Activated CD4-positive, alpha-beta T cell treated with anti-CD3 and anti-CD28 coated beads, Interleukin-2, amount 10 ng/mL, durations not matched to agents 24 days and 14 days (primary cell): ENCODE measurements around the gene GTPBP1. TPM values are rescaled to one million over a fixed set of nuclear protein-coding genes. Genes with fewer than 3 reads are reported as not detected.

ENCODE experiments used
- DNase-seq: peaks from one replicate; pipeline ENCODE4 v3.0.0; 2022
- H3K27ac Mint-ChIP-seq: one replicate; pipeline ENCODE4 v1.8.0; 2022; ENCODE audit warnings: mild to moderate bottlenecking, mixed read lengths
- H3K27me3 Mint-ChIP-seq: one replicate; pipeline ENCODE4 v1.8.0; 2022; ENCODE audit warnings: mixed read lengths
- H3K36me3 Mint-ChIP-seq: one replicate; pipeline ENCODE4 v1.8.0; 2022; ENCODE audit warnings: low read depth, mild to moderate bottlenecking, mixed read lengths
- H3K4me1 Mint-ChIP-seq: one replicate; pipeline ENCODE4 v1.8.0; 2021; ENCODE audit warnings: mixed read lengths
- H3K4me3 Mint-ChIP-seq: one replicate; pipeline ENCODE4 v1.8.0; 2022; ENCODE audit warnings: mild to moderate bottlenecking, moderate library complexity, mixed read lengths
- H3K9me3 Mint-ChIP-seq: one replicate; pipeline ENCODE4 v1.8.0; 2021; ENCODE audit warnings: mixed read lengths
- intact Hi-C: fragments of 100-400 bp; cut with micrococcal nuclease; formaldehyde crosslinking; loops from one replicate; pipeline ENCODE4 v1.15.1; 2023
- total RNA-seq: library from RNA; stranded (reverse); gene quantifications from 2 replicates; pipeline ENCODE4 v1.2.3, GENCODE V29; 2022

The GTPBP1 gene
- 102 and 103 TPM in 2 replicates for total RNA-seq

DNA sequence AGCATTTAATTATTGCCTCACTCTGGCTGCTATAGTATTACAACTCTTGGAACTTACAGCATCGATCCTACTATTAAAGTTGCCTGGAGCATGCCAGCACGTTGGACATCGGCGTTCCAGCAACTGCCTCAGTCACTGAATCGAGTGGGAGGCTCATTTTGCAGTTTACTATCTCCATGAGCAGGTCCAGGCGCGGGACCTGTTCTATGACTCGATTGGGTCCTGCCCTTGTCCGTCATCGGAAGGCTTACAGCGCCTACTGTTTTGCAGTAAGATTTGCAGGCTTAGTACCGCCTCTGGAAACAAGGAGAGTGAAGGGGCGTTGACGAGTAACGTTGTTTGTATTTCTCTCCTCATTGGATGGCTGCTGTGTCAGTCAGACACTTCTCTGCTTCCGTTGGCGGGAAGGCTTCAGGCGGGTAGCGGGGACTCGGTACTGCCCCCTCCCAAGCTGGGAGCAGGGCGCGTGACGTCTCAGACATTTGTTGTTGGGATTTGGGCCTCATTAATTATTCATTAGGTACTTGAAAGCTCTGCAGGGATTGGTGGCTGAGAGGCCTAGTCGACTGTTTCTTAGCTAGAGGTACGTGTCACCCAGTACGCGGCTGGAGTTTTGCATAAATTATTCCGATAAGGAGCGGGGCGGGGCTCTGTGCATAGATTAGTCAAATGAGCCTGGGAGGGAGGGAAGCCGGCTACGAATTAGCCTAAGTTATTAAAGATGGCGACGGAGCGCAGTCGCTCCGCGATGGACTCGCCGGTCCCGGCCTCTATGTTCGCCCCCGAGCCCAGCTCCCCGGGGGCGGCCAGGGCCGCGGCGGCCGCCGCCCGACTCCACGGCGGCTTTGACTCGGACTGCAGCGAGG, at the start of gene GTPBP1:
Gene GTPBP1, plus strand, starts transcription at position 710 of the 866 bp plus-strand sequence. Its CDS starts 12 bp downstream, at position 722.
- intact Hi-C loops: loop anchor here (1.0 to 10.0 kb wide), 3 partner anchors 49 to 409 kb away; partner anchors contain the start of gene DDX17
- peaks cover 54% of the 10 kb centered on the region for H3K4me1 Mint-ChIP-seq
- H3K36me3 Mint-ChIP-seq: peaks cover 35% of the 10 kb centered on the region
- H3K9me3 Mint-ChIP-seq: no peaks in the 10 kb centered on the region
- peak; percentile 99 for DNase-seq
- peak within 1 kb of the TSS; percentile 81 for H3K4me3 Mint-ChIP-seq
- H3K27me3 Mint-ChIP-seq: peaks cover 4% of the 10 kb centered on the region
- peak within 1 kb of the TSS; percentile 98 for H3K27ac Mint-ChIP-seq

DNA sequence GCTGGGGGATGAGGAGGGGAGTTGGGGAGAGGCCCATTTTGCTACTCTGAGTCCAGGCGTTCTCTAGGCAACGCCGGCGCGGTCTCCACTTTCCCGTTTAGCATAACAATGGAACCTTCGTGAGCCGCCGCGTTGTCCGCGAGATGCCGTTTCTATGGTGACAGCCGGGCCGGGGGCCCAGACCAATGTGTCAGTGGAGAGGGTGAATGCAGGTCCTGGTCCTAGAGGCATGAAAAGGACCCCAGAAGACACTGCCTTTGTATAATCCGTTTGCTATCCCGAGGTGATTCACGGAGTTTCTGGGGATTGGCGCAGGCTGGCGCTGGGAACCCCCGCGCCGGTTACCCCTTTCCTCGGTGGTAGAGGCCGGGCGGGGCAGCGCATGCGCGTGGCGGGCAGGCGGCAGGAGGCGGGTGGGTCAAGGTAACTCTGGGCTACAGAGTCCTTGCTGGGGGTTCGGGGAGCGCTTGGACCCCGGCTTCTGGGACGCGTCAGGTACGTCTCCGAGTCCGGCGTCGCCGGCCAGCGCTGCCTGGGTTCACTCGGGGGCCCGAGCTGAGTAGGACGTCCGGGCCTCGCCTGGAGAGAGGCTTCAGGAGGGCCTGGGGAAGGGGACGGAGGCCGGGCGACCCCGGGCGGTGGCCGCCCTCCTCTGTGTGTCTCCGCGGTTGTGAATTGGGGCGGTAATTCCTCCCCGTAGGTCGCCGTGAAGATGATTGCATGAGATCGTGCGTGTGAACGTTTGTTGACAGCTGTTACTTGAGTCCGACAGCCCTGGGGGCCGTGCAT, 49.3 kb upstream of the GTPBP1 start, which contains the start of the genes CBY1 and FAM227A:
Gene CBY1, plus strand, starts transcription at position 383 of the 789 bp plus-strand sequence. CDS start 11,417 bp downstream, outside the sequence.
Gene FAM227A, minus strand, starts transcription at position 137 of the 789 bp plus-strand sequence. CDS start 6,224 bp downstream, outside the sequence.
- peak; percentile 96 for DNase-seq
- Mint-ChIP-seq H3K9me3 (no peaks in the 10 kb centered on the region), H3K27me3 (no peaks in the 10 kb centered on the region), H3K27ac (peak within 1 kb of the TSS; percentile 97), H3K4me1 (peaks cover 11% of the 10 kb centered on the region), H3K4me3 (peak within 1 kb of the TSS; percentile 93), H3K36me3 (no peaks in the 10 kb centered on the region)
- intact Hi-C loops: loop anchor here (1.0 kb wide), 2 partner anchors 25 to 150 kb away; partner anchors contain the start of genes DDX17 and TOMM22

DNA sequence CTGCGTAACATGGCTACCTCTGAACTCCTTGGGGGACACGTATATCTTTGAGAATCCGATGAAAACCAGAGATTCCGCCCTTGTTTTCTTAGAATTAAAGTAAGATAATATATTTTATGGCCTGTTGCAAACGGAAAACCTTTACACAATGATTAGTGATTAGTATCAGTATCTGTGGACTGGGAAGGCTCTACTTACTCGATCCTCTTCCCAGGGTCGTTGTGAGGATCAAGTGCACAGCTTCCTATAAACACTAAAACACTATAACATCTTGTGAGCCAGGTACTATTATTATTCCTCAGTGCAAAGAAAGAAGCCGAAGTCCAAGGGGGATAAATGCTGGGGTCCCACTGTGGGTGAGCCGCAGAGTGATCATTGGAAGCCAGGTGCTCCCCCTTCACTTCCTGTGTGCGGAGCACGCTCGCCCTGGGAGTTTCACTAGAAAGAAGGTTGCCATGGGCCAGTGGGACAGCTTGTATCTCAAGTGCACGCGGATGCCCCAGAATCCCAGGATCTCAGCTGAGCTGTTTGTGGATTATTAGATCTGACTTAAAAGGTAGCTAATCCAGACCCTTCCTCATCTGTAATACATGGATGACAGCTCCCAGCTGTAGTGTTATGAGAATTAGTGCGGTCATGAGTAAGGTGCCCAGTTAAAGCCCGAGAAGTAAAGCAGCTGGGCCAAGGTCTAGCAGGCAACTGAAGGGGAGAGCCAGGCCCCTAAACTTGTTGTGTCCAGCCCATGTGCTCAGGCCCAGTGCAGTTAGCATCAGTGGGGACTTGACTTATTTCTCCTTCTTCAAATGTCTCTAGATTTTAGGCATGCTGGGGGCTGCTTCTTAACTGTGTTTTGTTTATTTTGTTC, 48.5 kb upstream of the GTPBP1 start:
- peak; percentile 85 for DNase-seq
- no peaks in the 10 kb centered on the region for H3K36me3 Mint-ChIP-seq
- peak overlapping the region; percentile 93 for H3K4me3 Mint-ChIP-seq
- H3K27ac Mint-ChIP-seq: peak overlapping the region; percentile 97
- no peaks in the 10 kb centered on the region for H3K9me3 Mint-ChIP-seq
- H3K4me1 Mint-ChIP-seq: peaks cover 11% of the 10 kb centered on the region
- intact Hi-C loops: no loop called here
- H3K27me3 Mint-ChIP-seq: no peaks in the 10 kb centered on the region

DNA sequence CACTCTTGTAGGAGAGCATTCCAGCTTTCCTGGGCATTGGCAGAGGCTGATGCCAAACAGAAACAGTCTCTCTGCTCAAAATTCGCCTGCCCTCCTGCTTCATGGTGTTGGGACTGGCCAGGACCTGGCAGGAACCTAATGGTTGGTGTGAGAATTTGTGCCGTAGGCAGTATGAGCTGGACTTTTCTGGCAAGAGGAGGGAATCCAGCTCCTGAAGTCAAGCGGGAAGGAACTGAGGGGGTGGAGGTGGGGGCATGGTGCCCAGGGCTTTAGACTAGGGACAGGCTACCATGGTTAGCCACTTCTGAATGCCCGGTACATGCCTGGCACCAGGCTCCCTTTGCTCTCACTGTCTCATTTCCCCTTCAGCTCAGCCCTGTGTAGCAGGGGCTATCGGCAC, 30.9 kb upstream of the GTPBP1 start:
- DNase-seq: no peak
- H3K4me3 Mint-ChIP-seq: no peak overlapping the region
- H3K36me3 Mint-ChIP-seq: peaks cover 14% of the 10 kb centered on the region
- no peaks in the 10 kb centered on the region for H3K27me3 Mint-ChIP-seq
- intact Hi-C loops: no loop called here
- no peak overlapping the region for H3K27ac Mint-ChIP-seq
- no peaks in the 10 kb centered on the region for H3K4me1 Mint-ChIP-seq
- no peaks in the 10 kb centered on the region for H3K9me3 Mint-ChIP-seq

DNA sequence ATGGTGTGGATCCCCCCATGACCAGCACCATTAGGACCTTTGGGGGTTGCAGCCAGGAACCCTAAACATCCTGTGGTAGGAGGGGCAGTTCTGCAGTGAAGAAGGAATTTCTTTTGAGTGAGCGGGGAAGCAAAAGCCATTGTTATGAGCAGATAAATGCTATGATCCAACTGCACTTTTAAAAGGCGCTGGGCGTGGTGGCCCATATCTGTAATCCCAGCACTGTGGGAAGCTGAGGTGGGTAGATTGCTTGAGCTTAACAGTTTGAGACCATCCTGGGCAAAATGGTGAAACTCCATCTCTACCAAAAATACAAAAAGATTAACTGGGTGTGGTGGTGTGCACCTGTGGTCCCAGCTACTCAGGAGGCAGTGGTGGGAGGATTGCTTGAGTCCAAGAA, 29.9 kb upstream of the GTPBP1 start:
- H3K4me3 Mint-ChIP-seq: no peak overlapping the region
- H3K36me3 Mint-ChIP-seq: peaks cover 11% of the 10 kb centered on the region
- intact Hi-C loops: no loop called here
- H3K9me3 Mint-ChIP-seq: no peaks in the 10 kb centered on the region
- no peaks in the 10 kb centered on the region for H3K27me3 Mint-ChIP-seq
- no peak for DNase-seq
- H3K27ac Mint-ChIP-seq: no peak overlapping the region
- no peaks in the 10 kb centered on the region for H3K4me1 Mint-ChIP-seq

DNA sequence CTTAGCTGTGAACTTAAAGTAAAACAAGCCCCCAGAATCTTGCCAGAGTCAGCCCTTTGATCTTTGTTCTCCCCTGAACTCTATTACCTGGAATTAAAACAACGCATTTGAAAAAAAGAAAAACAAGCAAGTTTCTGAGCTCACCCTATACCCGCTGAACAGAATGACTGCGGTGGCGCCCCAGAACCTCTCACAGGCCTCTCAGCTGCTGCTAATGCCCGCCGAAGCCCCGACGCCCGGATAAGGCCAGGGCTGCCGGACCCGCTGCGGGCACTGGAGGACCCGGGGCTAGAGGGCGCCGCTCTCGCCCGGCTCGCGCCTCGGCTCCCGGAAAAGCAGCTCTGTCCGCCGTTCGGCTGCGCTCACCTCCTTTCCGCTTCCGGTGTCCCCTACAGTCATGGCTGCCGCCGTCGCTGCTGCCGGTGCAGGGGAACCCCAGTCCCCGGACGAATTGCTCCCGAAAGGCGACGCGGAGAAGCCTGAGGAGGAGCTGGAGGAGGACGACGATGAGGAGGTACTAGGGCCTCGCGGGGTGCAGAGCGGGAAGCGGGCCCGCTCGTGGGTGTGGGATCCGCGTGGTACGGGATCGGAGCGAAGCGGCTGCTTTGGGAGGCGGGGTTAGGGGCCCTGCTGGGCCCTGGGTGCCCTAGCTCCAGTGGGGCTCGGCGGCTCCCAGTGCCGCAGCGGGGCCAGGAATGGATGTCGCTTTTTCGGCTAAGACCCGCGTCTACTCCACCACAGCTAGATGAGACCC, 24.0 kb upstream of the GTPBP1 start, which contains the start of gene TOMM22:
Gene TOMM22, plus strand, starts transcription at position 376 of the 754 bp plus-strand sequence. Its CDS starts 22 bp downstream, at position 398.
- Mint-ChIP-seq H3K4me3 (peak within 1 kb of the TSS; percentile 100), H3K27ac (peak within 1 kb of the TSS; percentile 99), H3K27me3 (no peaks in the 10 kb centered on the region), H3K4me1 (peaks cover 17% of the 10 kb centered on the region), H3K9me3 (no peaks in the 10 kb centered on the region), H3K36me3 (peaks cover 41% of the 10 kb centered on the region)
- intact Hi-C loops: loop anchor here (1.0 kb wide), 3 partner anchors 15 to 25 kb away; partner anchors contain the start of genes CBY1 and FAM227A
- DNase-seq: peak; percentile 96

DNA sequence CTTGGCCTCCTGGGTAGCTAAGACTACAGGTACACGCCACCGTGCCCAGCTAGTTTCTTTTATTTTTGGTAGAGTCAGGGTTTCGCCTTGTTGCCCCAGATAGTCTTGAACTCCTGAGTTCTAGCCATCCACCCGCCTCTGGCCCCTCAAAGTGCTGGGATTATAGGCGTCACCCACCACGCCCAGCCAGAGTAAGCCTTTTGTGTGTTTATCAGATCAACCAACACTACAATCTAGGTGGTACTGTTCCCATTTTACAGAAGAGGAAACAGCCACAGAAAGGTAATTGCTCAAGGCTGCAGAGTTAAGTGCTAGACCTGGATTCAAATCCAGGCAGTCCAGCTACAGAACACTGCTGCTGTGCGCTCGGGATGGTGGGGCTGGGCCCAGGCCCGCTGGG, 20.8 kb upstream of the GTPBP1 start:
- DNase-seq: no peak
- Mint-ChIP-seq H3K27me3 (no peaks in the 10 kb centered on the region), H3K9me3 (no peaks in the 10 kb centered on the region), H3K27ac (peak overlapping the region; percentile 29), H3K36me3 (peaks cover 65% of the 10 kb centered on the region), H3K4me3 (no peak overlapping the region), H3K4me1 (peaks cover 20% of the 10 kb centered on the region)
- intact Hi-C loops: no loop called here

DNA sequence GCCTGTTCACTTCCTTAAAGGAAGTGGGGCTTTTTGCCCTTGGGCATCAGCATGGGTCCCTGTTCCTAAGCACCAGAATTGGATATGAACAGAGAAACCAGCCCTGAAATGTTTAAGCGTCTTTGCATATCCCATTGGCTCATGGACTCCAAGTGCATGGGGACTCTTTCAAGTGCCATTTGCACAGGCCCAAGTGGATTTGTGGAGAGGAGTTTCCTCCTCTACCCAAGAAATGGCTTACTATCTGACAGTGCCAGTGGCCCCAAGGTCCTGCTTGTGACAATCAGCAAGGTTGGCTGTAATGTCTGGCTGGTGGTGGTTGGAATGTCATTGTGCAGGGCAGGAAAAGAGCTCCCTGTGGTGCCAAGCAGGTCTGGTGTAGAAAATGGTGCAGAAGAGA, 20.0 kb upstream of the GTPBP1 start:
- Mint-ChIP-seq H3K4me3 (no peak overlapping the region), H3K9me3 (no peaks in the 10 kb centered on the region), H3K27ac (no peak overlapping the region), H3K27me3 (no peaks in the 10 kb centered on the region), H3K36me3 (peaks cover 68% of the 10 kb centered on the region), H3K4me1 (peaks cover 20% of the 10 kb centered on the region)
- intact Hi-C loops: no loop called here
- no peak for DNase-seq

DNA sequence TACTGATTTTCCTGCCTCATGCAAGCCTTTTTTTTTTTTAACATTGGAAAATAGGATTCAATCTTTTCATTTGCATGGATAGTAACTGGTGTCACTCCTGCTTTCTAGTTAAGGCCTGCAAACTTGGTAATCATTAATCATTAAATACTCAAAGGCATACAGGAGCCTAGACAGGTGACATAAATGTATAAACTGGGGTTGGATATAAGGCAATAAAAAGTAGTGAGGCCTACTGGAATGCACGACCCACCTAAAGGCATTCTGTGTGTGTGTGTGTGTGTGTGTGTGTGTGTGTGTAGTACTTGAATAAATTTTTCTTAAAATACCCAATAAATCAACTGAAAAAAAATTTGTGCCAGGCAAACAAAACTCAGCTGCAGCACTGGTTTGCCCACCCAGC, 16.1 kb upstream of the GTPBP1 start:
- intact Hi-C loops: no loop called here
- Mint-ChIP-seq H3K27me3 (no peaks in the 10 kb centered on the region), H3K36me3 (peaks cover 62% of the 10 kb centered on the region)

DNA sequence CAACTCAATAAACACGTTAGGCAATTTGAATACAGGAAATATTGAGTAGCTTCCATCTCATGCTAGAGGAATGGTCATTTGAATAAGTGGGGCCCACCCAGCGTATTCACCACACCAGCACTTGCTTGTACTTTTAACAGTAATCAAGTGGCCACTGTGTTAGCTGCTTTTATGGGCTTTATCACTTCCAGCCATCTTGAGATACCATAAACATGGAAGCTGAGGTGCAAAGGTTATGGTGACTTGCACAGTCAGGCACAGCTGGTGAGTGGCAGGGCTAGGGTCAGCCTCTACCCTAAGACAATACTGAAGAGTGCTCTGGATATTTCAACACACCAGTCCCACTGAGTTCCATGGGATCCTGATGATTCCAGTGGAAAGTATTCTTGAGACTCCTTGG, 11.7 kb upstream of the GTPBP1 start:
- DNase-seq: no peak
- intact Hi-C loops: no loop called here
- H3K27ac Mint-ChIP-seq: no peak overlapping the region
- H3K9me3 Mint-ChIP-seq: no peaks in the 10 kb centered on the region
- H3K4me3 Mint-ChIP-seq: no peak overlapping the region
- peaks cover 47% of the 10 kb centered on the region for H3K4me1 Mint-ChIP-seq
- H3K36me3 Mint-ChIP-seq: peaks cover 59% of the 10 kb centered on the region
- H3K27me3 Mint-ChIP-seq: no peaks in the 10 kb centered on the region

More for the DNA sequence above, 16.1 kb upstream of the GTPBP1 start:
- no peak for DNase-seq
- Mint-ChIP-seq H3K27ac (no peak overlapping the region), H3K4me3 (no peak overlapping the region), H3K9me3 (no peaks in the 10 kb centered on the region), H3K4me1 (peaks cover 16% of the 10 kb centered on the region)

DNA sequence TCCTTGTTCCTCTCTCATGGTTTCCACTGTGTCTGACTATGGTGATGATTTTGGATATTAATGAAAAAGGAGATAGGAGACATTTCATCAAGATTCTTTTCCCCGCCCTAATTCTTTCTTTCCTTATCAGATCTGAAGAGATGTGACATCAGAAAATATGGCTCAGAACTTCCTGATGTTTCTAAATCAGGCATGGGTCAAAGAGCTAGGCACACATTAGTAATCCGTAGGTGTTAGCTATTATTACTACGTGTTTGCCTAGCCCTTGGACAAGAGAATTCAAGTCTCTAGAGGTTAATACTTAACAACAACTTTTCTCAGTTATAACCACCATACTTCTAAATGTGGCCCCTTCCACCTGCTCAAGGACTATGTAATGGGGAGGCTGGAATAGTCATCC, 10.8 kb upstream of the GTPBP1 start:
- H3K9me3 Mint-ChIP-seq: no peaks in the 10 kb centered on the region
- no peak overlapping the region for H3K4me3 Mint-ChIP-seq
- peaks cover 52% of the 10 kb centered on the region for H3K4me1 Mint-ChIP-seq
- H3K27me3 Mint-ChIP-seq: no peaks in the 10 kb centered on the region
- intact Hi-C loops: no loop called here
- peak overlapping the region; percentile 54 for H3K27ac Mint-ChIP-seq
- DNase-seq: no peak
- H3K36me3 Mint-ChIP-seq: peaks cover 60% of the 10 kb centered on the region

DNA sequence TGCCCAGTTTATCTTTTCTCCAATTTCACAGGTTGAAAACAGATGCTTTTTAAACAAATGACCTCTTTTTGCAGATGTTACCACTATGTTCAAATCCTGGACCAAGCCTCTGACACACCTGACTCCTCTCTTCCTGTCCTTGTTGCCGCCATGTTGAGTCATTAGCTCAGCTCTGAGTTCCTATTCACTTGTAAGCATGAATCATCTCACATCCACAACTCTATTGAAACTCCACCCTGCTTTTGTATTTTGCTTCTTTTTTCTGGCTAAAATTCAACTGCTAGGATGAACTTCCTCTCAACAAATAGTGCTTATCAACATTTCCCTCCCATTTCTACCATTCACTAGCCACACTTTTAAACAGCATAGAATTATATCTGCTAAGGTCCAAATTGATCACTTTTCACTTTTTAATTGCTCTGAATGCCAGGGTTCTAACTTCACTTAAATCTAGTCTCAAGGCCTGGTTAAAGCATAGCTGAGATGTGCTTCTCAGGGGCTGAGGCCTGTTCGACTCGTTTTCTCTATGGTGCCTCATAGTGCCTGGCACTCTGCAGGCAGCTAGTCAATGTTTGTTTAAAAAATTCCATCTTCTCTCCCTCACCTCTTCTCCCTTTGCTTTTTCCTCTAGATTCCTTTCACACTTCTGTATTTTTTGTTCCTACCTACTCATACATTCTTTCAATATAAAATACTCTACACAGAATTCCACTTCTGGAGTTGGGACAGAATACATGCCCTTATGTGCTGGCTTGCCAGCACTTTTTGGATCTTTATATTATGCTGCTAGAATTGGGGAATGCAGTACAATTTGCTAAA, 8.9 kb upstream of the GTPBP1 start:
- peaks cover 55% of the 10 kb centered on the region for H3K4me1 Mint-ChIP-seq
- peak overlapping the region; percentile 98 for H3K4me3 Mint-ChIP-seq
- peak overlapping the region; percentile 81 for H3K27ac Mint-ChIP-seq
- peak; percentile 79 for DNase-seq
- intact Hi-C loops: loop anchor here (1.0 kb wide), 1 partner anchor 15 kb away; no protein-coding TSS in a partner anchor
- no peaks in the 10 kb centered on the region for H3K9me3 Mint-ChIP-seq
- peaks cover 56% of the 10 kb centered on the region for H3K36me3 Mint-ChIP-seq
- H3K27me3 Mint-ChIP-seq: peaks cover 2% of the 10 kb centered on the region
